HFFc6 (cell line): Measurements from ENCODE around the gene PADI1. TPM values are rescaled to one million over a fixed set of nuclear protein-coding genes. Genes with fewer than 3 reads are reported as not detected.
A peak's percentile ranks its signal among the peaks of the same experiment; 100 is the strongest.

Experiments used
- DNase-seq: peaks from one replicate; pipeline ENCODE4 v3.0.0-alpha.2; 2018
- H3K27ac Mint-ChIP-seq: 2 replicates; pipeline ENCODE4 v1.8.0; 2020; ENCODE audit warnings: mild to moderate bottlenecking, mixed read lengths
- H3K27me3 Mint-ChIP-seq: 2 replicates; pipeline ENCODE4 v1.8.0; 2021; ENCODE audit warnings: mild to moderate bottlenecking, moderate library complexity, mixed read lengths; ENCODE audit not compliant: insufficient read depth
- H3K36me3 Mint-ChIP-seq: 2 replicates; pipeline ENCODE4 v1.8.0; 2021; ENCODE audit warnings: low read depth, mixed read lengths
- H3K4me1 Mint-ChIP-seq: 2 replicates; pipeline ENCODE4 v1.8.0; 2020; ENCODE audit warnings: low read depth, mixed read lengths
- H3K4me3 Mint-ChIP-seq: 2 replicates; pipeline ENCODE4 v1.8.0; 2020; ENCODE audit warnings: mild to moderate bottlenecking, moderate library complexity, mixed read lengths
- H3K9me3 Mint-ChIP-seq: 2 replicates; pipeline ENCODE4 v1.8.0; 2020; ENCODE audit warnings: mild to moderate bottlenecking, mixed read lengths
- total RNA-seq, 6 experiments: library from RNA; stranded (reverse); fragmentation: NEBNext Ultra II Directional; extraction: Animal tissue kit (Norgen Biotek cat#: 25700); gene quantifications; 2 replicates in 1 of 6; 3 replicates in 5 of 6; pipeline ENCODE4 v1.2.3, GENCODE V29; 2021
- TF ChIP-seq, protein P1 (sequence below): fragments of 200-600 bp; sonication (generic); IDR thresholded peaks from 2 replicates; pipeline ENCODE4 v1.5.0; 2021; ENCODE audit warnings: antibody characterized with exemption, mild to moderate bottlenecking

PADI1 gene
- total RNA-seq, 6 experiments from 2014 or later = 0.11 to 0.95 (median 0.22) TPM; not detected in 1

DNA sequence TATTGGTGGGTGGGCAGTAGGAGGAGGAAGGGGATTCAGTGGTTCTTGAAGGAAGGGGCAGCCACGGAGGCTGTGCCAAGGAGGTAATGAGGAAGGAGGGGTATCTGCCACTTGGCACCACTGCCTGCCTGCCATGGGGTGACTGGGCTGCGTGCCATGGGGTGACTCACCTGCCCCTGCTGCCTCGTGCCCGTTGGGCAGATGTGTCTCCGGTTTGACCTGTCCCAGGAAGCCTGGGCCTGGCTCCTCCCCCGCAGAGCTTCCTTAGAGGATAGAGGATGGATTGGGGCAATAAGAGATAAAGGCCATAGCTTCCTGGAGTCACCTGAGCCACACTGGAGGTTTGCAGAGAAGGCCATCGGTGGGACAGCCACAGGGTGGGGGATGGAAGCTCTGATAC, 45.7 kb downstream of the PADI1 start:
- Mint-ChIP-seq H3K4me1 (peaks cover 34% of the 10 kb centered on the region), H3K4me3 (no peak overlapping the region), H3K9me3 (no peaks in the 10 kb centered on the region), H3K27me3 (peaks cover 2% of the 10 kb centered on the region), H3K27ac (peak overlapping the region; percentile 45; the same call in 1 of the 2 replicates), H3K36me3 (no peaks in the 10 kb centered on the region)
- TF ChIP-seq, protein P1, sequence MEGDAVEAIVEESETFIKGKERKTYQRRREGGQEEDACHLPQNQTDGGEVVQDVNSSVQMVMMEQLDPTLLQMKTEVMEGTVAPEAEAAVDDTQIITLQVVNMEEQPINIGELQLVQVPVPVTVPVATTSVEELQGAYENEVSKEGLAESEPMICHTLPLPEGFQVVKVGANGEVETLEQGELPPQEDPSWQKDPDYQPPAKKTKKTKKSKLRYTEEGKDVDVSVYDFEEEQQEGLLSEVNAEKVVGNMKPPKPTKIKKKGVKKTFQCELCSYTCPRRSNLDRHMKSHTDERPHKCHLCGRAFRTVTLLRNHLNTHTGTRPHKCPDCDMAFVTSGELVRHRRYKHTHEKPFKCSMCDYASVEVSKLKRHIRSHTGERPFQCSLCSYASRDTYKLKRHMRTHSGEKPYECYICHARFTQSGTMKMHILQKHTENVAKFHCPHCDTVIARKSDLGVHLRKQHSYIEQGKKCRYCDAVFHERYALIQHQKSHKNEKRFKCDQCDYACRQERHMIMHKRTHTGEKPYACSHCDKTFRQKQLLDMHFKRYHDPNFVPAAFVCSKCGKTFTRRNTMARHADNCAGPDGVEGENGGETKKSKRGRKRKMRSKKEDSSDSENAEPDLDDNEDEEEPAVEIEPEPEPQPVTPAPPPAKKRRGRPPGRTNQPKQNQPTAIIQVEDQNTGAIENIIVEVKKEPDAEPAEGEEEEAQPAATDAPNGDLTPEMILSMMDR = no peak
- DNase-seq = no peak

DNA sequence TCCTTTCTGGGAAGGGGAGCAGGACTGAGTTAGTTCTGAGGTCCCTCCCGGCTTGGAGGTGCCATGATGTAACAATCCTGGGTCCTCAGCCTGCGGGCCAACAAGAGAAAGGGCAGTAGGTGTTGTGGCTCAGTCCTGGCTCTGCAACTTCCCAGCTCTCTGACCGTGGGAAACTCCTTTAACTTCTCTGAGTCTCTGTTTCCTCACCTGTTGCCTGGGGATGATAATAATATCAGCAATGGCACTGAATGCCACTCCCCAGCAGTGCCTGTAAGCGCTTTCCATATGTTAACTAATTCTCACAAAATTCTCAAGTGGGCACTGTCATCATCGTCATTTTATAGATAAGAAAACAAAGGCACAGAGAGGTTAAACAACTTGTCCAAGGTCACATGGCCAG, 46.3 kb downstream of the PADI1 start:
- no peak for DNase-seq
- H3K27ac Mint-ChIP-seq = peak overlapping the region; percentile 36
- peaks cover 31% of the 10 kb centered on the region for H3K4me1 Mint-ChIP-seq
- H3K27me3 Mint-ChIP-seq = peaks cover 4% of the 10 kb centered on the region
- H3K9me3 Mint-ChIP-seq = no peaks in the 10 kb centered on the region
- TF ChIP-seq, protein P1 = no peak
- no peak overlapping the region for H3K4me3 Mint-ChIP-seq
- H3K36me3 Mint-ChIP-seq = no peaks in the 10 kb centered on the region

DNA sequence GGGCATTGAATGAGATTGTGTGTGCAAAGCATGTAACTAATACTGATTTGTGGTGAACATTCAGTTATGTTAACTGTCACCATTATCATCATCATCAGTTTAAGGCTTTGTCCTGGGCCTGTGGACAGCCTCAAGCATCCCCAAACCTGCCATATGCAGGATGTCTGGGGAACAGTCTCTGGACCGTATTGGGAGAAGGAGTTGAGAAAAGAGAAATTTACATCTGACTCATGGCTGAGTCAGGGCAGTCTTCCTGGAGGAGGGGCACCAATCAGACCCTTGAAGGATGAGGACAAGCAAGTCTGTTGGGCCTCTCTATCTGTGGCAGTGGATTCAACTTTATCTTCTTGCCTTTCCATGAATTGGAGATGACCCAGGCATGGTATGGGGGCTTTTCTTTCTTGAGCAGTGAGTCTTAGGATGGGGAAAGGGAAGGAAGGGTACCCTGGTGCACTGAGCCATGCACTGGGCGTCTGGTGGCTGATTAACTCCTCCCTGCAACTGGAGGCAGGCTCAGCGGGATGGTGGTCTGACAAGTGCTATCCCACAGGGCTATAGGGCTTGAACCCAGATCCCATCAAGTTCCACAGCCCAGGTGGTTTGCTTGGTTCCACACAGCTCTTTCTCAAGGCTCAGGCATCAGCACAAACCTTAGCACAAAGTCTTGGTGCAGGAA, 46.9 kb downstream of the PADI1 start:
- H3K27me3 Mint-ChIP-seq = peaks cover 6% of the 10 kb centered on the region
- no peak overlapping the region for H3K4me3 Mint-ChIP-seq
- H3K27ac Mint-ChIP-seq = peak overlapping the region; percentile 36
- H3K9me3 Mint-ChIP-seq = no peaks in the 10 kb centered on the region
- no peaks in the 10 kb centered on the region for H3K36me3 Mint-ChIP-seq
- H3K4me1 Mint-ChIP-seq = peaks cover 25% of the 10 kb centered on the region
- DNase-seq = peak; percentile 57
- TF ChIP-seq, protein P1 = no peak

DNA sequence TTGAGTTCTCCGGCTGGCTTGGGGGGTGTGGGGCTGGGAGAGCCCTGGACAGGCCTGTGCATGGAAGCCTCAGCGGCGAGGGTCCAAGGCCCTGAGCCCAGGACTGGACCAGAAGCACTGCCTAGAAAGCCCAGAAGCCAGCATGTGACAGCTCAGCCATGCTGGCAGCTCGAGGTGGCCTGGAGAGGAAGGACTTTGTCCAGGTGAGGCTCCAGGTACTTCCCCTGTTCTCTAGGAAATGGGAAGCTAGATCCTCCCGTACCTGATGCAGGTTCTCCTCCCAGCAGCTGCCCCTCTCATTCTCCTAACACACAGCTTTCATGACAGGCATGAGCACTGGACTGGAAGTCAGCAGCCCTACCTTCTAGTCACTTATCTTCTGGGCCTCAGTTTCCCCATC, 50.4 kb downstream of the PADI1 start:
- Mint-ChIP-seq H3K9me3 (no peaks in the 10 kb centered on the region), H3K4me3 (no peak overlapping the region), H3K36me3 (no peaks in the 10 kb centered on the region), H3K27ac (no peak overlapping the region), H3K27me3 (peaks cover 12% of the 10 kb centered on the region), H3K4me1 (peaks cover 43% of the 10 kb centered on the region)
- DNase-seq = no peak
- TF ChIP-seq, protein P1 = no peak

DNA sequence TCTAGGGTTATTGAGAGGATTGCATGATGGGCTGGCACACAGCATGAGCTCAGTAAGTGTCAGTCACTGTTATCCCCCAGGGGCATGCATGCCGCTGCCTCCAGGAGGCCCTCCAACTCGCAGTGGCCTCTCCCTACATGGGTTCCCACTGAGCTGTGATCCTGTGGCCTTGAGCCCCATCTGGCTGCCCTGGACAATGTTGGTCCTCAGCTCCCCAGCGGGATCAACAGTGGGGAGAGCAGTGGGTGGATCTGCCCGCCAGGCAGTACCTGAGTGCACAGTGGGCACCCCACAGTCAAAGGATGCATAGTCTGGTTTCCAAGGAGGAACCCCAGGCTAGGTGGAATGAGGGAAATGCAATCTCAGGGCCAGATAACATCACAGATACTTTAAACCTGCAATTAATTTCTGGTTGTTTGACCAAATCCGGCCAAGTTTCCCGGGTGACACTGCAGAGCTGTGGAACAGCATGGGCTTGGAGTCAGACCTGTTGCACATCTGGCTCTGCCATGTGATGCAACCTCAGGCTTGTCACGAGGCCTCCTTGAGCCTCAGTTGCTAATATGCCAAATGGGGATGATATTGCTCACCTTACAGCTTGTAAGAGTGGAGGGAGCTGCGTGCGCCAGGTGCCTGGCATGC, 53.3 kb downstream of the PADI1 start:
- Mint-ChIP-seq H3K4me1 (peaks cover 24% of the 10 kb centered on the region), H3K9me3 (no peaks in the 10 kb centered on the region), H3K36me3 (no peaks in the 10 kb centered on the region), H3K27ac (no peak overlapping the region), H3K4me3 (no peak overlapping the region), H3K27me3 (peaks cover 12% of the 10 kb centered on the region)
- TF ChIP-seq, protein P1 = no peak
- no peak for DNase-seq
